Suprapubic skin (tissue), 4 donors: ENCODE results near the gene FMNL2.

Experiments
- CTCF ChIP-seq, 2 donors: fragments of 200-600 bp in 1 of 2; fragments of 450-650 bp in 1 of 2; sonication (generic) in 1 of 2; IDR thresholded peaks; one replicate each; pipeline ENCODE4 v1.5.1; 2016 to 2019; ENCODE audit warnings: antibody characterized with exemption in 2 of 2, mild to moderate bottlenecking in 1 of 2, moderate library complexity in 1 of 2
- EP300 ChIP-seq: sonication (generic); formaldehyde crosslinking; IDR thresholded peaks from one replicate; pipeline ENCODE4 v1.6.1; 2017; ENCODE audit warnings: antibody characterized with exemption
- POLR2A ChIP-seq, 2 donors: fragments of 450-650 bp; IDR thresholded peaks; one replicate each; pipeline ENCODE4 v1.6.1; 2017; ENCODE audit warnings: antibody characterized with exemption in 2 of 2, mild to moderate bottlenecking in 2 of 2, moderate library complexity in 2 of 2
- POLR2AphosphoS5 ChIP-seq, 3 donors: sonication (generic); formaldehyde crosslinking; IDR thresholded peaks; one replicate each; pipeline ENCODE4 v1.6.1; 2017; ENCODE audit warnings: antibody characterized with exemption in 3 of 3

- no peak for TF ChIP-seq CTCF (IDR thresholded peaks at IDR 0.05)
- TF ChIP-seq POLR2AphosphoS5 (IDR thresholded peaks at IDR 0.05): no peak
- no peak for TF ChIP-seq POLR2A (IDR thresholded peaks at IDR 0.05)
- no peak for TF ChIP-seq EP300
These were observed 78.5 kb downstream of the FMNL2 start for GRCh38 chr2:152413228-152414030.
